Epithelial cell of prostate (primary cell): ENCODE data around the gene GPR161.

Experiments
- DNase-seq: peaks from one replicate; pipeline ENCODE4 v3.0.0-alpha.2; 2011; ENCODE audit warnings: low read depth, low spot score
- H3K27ac ChIP-seq: fragments of 450-650 bp; 2 replicates; pipeline ENCODE4 v1.5.1; 2017; ENCODE audit warnings: mild to moderate bottlenecking

Gene GPR161

DNA sequence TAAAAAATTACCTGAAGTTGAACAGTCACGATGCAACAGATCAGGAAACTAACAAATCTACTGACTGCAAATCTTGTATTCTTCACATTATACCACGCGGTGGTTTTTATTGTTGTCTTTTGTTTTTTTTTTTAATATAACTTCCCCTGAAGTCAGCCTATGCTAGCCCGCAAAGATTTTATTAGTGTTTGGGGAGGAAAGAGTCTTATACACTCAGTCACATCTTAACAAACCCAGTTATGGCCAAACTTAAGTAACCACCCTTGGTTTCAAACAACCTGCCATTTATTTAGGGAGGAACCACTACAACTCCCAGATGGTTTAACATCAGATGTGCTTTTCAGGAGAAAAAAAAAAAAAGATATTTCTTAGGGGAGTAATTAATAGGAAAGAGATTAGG lies 15.2 kb upstream of the GPR161 start:
- no peak overlapping the region for H3K27ac ChIP-seq
- DNase-seq = no peak

- no peak overlapping the region for H3K27ac ChIP-seq
- no peak for DNase-seq
Observed at GRCh38 chr1:168150283-168150682, 13.6 kb upstream of the GPR161 start.

- no peak for DNase-seq
- H3K27ac ChIP-seq = no peak overlapping the region
Observed at GRCh38 chr1:168148916-168149315, 12.2 kb upstream of the GPR161 start.

- no peak overlapping the region for H3K27ac ChIP-seq
- DNase-seq = no peak
Observed at GRCh38 chr1:168146626-168147025, 9.9 kb upstream of the GPR161 start.

GRCh38 chr1:168146160-168146539 lies 9.4 kb upstream of the GPR161 start:
- DNase-seq = no peak
- no peak overlapping the region for H3K27ac ChIP-seq

DNA sequence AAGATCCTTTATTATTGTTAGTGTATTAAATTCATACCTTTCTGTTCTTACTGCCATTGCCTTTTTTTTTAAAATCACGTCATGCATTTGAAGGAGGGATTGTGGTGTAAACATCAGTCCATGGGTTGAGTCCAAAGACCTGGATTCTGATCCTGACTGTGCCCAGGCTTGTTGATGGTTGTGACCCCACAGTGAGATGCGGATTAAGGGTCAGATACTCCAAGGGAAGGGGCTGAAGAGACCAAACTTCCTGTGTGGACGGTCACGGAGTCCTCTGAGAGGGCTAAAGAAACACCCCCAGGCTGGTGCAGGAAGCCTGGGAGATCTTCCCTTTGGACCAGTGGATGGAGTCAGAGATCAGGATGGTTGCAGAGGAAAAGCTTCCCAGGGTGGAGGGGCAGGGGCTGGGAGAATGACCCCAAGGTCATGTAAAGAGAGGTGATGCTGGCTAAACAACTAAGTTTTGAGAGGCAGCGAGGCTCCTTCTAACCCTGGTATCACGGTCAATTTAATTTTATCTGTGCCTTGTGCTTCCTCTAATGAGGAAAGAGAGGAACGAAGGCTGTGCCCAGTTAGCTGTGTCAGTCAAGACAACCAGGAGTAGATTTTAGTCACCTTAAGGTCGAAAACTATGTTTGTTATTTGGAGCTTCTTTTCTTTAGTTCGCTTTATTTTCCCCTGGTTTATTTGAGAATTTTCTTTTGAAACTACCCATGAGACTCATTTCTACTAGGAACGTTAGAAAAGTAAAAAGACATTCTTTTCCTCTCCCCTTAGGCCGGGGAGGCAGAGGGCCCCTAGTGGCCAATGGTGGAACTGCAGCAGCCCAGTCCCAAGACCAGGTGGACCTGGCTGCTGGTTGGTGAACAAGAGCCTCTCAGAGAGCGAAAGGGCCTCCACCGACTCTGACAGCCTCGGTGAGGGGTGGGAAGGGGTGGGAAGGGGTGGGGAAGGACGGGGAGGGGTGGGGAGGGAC lies 8.7 kb upstream of the GPR161 start:
- H3K27ac ChIP-seq = no peak overlapping the region
- DNase-seq = peak; percentile 10

DNA sequence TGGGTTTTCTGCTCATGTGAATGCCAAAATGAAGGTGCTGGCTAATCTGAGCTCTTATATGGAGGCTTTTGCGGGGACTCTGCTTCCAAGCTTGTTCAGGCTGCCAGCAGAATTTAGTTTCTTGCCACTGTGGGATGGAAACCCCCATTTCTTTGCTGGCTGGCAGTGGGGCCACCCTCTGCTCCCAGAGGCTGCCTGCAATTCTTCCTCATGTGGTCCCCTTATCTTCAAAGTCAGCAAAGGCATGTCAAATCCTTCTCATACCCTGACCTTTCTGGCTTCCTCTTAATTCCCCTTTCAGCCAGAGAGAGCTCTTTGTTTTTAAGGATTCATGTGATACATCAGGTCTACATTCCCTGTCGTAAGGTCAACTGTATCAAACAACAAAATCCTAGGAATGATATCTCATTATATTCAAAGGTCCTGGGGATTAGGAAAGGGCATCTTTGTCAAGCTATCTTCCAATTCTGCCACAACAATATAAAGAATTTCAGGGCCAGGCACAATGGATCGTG lies 5.2 kb upstream of the GPR161 start:
- H3K27ac ChIP-seq = no peak overlapping the region
- DNase-seq = no peak

DNA sequence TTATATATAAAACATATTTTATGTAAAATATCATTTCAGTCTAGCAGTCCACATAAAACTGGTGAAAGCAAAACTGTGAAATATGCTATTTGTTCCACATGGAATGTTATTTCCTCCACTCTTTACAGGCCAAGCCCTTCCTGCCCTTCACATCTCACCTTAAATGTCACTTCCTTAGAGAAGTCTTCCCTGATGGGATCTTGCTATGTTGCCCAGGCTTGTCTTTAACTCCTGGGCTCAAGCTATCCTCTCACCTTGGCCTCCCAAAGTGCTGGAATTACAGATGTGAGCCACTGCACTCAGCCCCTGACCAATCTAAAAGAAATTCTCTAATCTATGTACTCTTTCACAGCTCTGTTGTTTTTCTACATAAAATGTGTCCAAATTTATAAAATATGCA lies 2.3 kb upstream of the GPR161 start:
- no peak overlapping the region for H3K27ac ChIP-seq
- no peak for DNase-seq

- peak overlapping the region; percentile 60 for H3K27ac ChIP-seq
- no peak for DNase-seq
Observed at GRCh38 chr1:168138134-168138533, 1.4 kb upstream of the GPR161 start.

DNA sequence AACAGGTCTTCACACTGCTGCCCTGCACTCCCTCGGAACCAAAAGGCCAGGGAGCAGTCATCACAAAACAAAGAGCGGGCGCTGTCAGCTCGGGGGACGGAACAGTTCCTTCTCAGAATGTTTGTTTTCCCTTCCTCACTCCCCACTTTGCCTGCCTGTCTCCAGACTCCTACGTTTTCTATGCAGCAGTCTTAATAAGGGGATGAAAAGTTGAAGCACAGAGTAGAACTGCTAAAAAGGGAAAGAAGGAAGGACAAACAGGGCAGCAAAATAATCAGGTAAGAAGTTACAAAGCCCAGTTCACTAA lies 738 bp upstream of the GPR161 start:
- H3K27ac ChIP-seq = peak overlapping the region; percentile 60

GRCh38 chr1:168135921-168136708 lies 615 bp downstream of the GPR161 start:
- H3K27ac ChIP-seq = peak overlapping the region; percentile 60
- no peak for DNase-seq

More for the DNA sequence above, 738 bp upstream of the GPR161 start:
- DNase-seq = no peak

DNA sequence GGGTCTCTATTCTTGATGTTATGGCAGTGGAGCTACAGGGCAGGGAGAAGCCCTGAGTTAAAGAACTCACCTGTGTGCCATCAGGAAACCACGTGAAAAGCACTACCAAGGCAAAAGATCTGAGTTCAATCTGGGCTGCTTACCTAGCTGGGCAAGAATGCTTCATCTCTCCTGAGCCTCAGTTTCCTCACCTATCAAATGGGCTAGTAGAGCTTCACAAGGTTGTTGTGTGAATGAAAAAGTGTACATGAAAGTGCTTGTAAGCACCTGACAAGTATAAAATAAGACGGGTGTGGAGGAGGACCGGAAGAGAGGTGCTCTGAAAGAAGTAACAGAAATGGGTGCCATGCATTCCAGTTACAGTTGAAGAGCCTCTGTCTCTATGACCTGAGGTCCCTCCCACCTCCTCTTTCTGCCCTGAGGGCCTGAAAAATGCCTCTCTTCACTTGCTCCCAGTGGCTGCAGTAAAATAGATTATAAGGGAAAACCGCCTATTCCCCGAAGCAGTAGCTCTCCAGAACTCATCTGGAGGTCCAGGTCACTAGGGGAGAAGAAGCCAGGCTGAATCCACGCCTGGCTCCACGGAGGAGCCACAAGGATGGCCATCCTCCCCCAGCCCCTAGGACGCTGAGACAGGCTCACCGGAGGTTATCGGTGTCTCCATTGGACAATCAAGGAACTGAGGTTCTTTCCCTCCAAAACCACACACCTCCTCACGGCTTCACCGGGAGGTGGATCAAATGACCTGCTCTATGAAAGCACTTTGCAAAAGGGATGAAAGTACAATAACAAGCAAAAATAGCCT lies 1.4 kb downstream of the GPR161 start:
- no peak overlapping the region for H3K27ac ChIP-seq

GRCh38 chr1:168134642-168135041 lies 2.1 kb downstream of the GPR161 start:
- no peak for DNase-seq
- no peak overlapping the region for H3K27ac ChIP-seq

More for the DNA sequence above, 1.4 kb downstream of the GPR161 start:
- DNase-seq = no peak

DNA sequence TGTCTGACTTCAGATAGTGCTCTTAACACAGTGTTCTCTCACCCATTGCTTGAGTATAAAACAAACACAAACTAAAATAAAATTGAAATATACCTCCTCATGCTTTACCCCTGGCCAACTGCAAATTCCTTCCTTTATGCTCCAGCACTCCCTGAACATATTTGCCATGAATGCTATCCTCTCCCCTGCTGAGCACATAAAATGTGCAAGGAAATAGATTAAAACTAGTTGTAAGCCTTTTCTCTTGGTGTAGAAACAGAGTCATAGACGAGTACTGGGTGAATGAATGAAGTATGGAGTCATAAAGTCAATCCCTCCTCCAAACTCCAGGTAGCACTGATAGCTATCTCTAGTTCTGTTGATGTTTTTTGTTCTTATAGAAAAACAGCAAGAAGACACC lies 2.6 kb downstream of the GPR161 start:
- DNase-seq = no peak

DNA sequence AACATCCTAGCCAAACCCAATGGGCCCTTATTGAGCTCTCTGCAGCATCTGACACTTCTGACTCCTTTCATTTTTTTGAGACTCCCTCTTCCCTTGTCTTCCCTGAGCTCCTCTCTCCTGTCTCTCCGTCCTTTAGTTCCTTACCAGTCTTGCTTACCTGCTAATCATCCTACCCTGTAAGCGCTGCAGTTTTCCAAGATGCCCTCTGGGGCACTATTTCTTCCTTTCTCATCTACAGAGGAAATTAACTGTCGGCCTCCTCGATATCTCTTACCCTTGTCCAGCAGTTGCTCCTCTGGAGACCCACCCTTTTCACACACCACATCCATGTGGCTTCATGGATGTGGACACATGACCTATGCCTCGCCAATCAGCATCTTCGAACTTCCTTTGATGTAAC lies 6.8 kb downstream of the GPR161 start:
- H3K27ac ChIP-seq = no peak overlapping the region
- no peak for DNase-seq

More for the DNA sequence above, 2.6 kb downstream of the GPR161 start:
- no peak overlapping the region for H3K27ac ChIP-seq

- H3K27ac ChIP-seq = no peak overlapping the region
- DNase-seq = no peak
Observed at GRCh38 chr1:168127503-168127902, 9.2 kb downstream of the GPR161 start.

DNA sequence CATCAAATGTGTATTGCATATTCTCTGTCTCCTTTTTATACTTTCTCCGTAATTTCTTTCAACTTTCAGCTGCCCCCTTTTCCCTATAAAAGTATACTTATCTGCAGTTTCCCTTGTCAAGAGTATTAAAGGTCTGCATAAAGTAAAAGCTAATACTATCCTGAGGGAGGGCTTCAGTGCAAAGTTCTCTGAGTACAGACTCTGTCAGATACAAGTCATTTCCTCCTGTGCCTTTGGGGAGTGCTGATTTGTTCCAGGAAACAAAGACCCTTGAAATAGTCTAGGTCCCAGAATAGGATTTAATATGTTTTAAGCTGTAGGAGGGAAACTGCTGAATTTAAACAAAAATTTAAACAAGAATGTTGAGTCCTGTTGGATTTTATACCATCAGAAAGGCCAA lies 11.7 kb downstream of the GPR161 start:
- no peak overlapping the region for H3K27ac ChIP-seq
- DNase-seq = no peak

DNA sequence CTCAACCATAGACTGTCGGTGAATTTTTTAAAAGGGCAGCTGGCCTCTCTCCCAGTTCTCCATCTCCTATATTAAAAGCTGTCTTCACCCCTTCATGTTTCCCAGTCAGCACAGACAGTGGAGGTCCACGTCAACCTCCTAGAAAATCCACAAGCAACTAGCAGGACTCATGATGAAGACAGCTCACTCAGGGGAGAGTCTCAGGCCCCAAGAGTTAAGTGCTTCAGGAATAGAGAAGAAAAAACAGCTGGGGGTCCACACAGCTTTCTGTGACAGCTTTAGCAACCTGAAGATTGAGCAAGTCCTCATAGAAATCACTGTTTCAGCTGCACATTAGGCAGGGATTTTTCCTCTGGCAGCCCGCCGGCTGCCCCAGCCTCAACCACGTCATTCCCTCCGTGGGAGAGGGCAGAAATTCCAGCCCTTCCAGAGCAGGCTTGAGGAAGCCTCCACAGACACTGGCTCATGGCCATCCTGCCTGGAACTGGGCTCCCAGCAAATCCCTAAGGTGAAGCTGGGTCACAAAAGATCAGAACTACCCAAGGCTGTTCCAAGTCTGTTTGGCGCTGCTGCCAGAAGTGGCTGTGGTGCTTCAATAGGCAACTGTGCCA lies 15.2 kb downstream of the GPR161 start:
- no peak overlapping the region for H3K27ac ChIP-seq
- DNase-seq = no peak

GRCh38 chr1:168119750-168120149 lies 17.0 kb downstream of the GPR161 start:
- H3K27ac ChIP-seq = no peak overlapping the region
- no peak for DNase-seq

- DNase-seq = no peak
- H3K27ac ChIP-seq = no peak overlapping the region
Observed at GRCh38 chr1:168116327-168116799, 20.4 kb downstream of the GPR161 start.
